SK-N-MC (cell line): ENCODE data around the gene MAGEL2.
"Not testable (repeated sequence)": the region's sequence is repeated elsewhere in the genome, so short reads cannot be mapped to it uniquely, and the experiment has no call there.

Source experiments
- DNase-seq: peaks from one replicate; pipeline ENCODE4 v3.0.0-alpha.2; 2011; ENCODE audit warnings: low read depth, low spot score
- H3K27ac ChIP-seq: fragments of 200-600 bp; sonication (generic); 2 replicates; pipeline ENCODE4 v1.5.1; 2016; ENCODE audit warnings: mixed run types
- H3K36me3 ChIP-seq: fragments of 200-600 bp; sonication (generic); 2 replicates; pipeline ENCODE4 v1.6.1; 2017; ENCODE audit warnings: antibody characterized with exemption, low read length, mixed read lengths; ENCODE audit not compliant: insufficient read depth
- H3K4me3 ChIP-seq: fragments of 200-600 bp; sonication (generic); 2 replicates; pipeline ENCODE4 v1.5.1; 2016
- H3K9ac ChIP-seq: fragments of 200-600 bp; sonication (generic); 2 replicates; pipeline ENCODE4 v1.8.0; 2017; ENCODE audit warnings: mixed run types, mixed read lengths; ENCODE audit not compliant: insufficient read length
- H3K9me3 ChIP-seq: fragments of 200-600 bp; sonication (generic); 2 replicates; pipeline ENCODE4 v1.6.1; 2017; ENCODE audit warnings: low read depth, mild to moderate bottlenecking, antibody characterized with exemption, low read length, moderate library complexity, mixed read lengths
- EZH2 ChIP-seq: fragments of 200-600 bp; sonication (generic); IDR thresholded peaks from one replicate; pipeline ENCODE4 v1.6.1; 2017; ENCODE audit warnings: antibody characterized with exemption
- FOXP2 ChIP-seq: optimal IDR thresholded peaks from 2 replicates; pipeline ENCODE3; 2011; ENCODE audit warnings: mild to moderate bottlenecking, moderate library complexity; ENCODE audit not compliant: insufficient read depth; ENCODE audit errors: extremely low read length, control extremely low read depth
- POLR2AphosphoS5 ChIP-seq: IDR thresholded peaks from 2 replicates; pipeline ENCODE4 v1.6.1; 2012; ENCODE audit warnings: mild to moderate bottlenecking, low read depth, low read length, borderline replicate concordance

The MAGEL2 gene

DNA sequence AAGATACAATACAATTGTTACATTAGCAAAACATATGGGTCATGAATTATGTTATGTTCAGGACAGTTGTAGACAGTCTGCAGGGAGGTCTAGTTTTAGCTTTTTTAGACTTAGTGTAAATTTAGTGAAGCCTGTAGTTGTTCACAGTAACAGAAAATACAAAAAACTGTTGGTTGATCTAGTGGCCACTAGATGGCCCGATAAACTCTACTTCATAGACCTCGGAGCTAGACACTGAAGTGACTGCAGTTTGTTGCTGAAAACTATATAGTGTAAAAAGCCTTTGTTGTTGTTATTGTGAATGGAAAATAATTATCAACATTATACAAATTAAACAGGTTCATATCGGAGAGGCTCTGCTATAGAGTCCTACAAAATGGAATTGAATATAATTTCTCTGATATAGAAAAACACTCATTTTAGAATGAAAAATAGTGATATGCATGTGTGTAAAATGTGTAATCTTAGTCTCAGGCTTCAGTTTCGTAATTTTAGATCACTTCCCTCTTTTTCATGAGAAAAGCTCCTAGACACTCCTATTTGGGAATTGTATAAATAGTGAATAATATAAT, 18.3 kb downstream of the MAGEL2 start:
- Histone ChIP-seq H3K36me3 (no peaks in the 10 kb centered on the region), H3K27ac (no peak overlapping the region), H3K9me3 (no peaks in the 10 kb centered on the region), H3K9ac (no peak overlapping the region), H3K4me3 (no peak overlapping the region)
- TF ChIP-seq FOXP2 (no peak), POLR2AphosphoS5 (no peak), EZH2 (no peak)
- no peak for DNase-seq

DNA sequence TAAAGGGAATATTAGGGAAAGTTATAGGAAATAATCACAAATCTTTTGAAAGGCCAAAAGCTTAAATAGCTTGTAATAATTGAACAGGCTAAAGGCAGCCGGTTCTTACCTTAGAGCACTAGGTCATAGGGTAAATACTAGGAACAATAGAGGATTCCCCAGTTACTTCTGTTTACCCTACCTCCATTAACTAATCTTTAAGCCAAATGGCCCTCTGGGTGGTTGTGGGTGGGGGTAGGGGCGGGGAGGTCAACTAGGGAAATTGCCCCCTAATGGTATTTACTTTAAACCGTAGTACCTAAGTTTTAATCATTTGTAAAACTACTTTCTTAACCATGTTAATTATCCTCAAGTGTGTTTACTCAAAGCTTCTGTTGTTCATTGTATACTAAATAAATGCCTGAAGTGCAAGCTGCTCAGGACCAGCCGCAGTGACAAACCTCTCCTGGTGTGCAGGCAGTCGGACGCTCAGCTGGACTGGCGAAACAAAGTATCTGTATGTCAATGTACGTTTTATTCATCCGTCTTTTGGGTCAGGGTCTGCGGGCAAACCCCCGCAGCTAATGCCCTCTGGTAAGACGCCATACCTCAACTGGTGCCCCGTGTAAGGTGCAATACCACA, 18.9 kb downstream of the MAGEL2 start:
- no peak for DNase-seq
- H3K36me3 ChIP-seq: no peaks in the 10 kb centered on the region

DNA sequence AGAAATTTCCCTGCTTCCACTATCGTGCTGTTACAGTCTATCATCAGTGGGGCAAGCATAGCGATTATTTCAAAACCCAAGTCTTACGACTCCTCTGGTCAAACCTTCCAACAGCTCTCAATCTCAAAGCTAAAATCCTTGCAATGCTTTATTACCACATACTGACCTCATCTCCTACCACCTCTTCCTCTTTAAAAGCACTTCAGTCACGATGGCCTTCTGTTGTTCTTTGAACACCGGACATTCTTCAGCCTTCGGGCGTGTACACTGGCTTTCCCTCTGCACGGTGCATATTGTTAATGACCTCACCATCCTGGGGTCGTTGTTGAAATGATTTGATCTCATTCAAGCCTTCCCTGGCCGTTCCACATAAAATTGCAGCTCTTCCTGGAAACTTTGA, 31.1 kb downstream of the MAGEL2 start:
- H3K4me3 ChIP-seq: no peak overlapping the region
- no peak for DNase-seq
- no peaks in the 10 kb centered on the region for H3K9me3 ChIP-seq
- no peak overlapping the region for H3K27ac ChIP-seq
- H3K9ac ChIP-seq: no peak overlapping the region
- TF ChIP-seq FOXP2 (no peak), POLR2AphosphoS5 (no peak), EZH2 (no peak)
- no peaks in the 10 kb centered on the region for H3K36me3 ChIP-seq

More for the DNA sequence above, 18.9 kb downstream of the MAGEL2 start:
- TF ChIP-seq POLR2AphosphoS5 (no peak), EZH2 (no peak), FOXP2 (no peak)
- no peak overlapping the region for H3K4me3 ChIP-seq
- no peak overlapping the region for H3K9ac ChIP-seq
- H3K9me3 ChIP-seq: no peaks in the 10 kb centered on the region
- H3K27ac ChIP-seq: no peak overlapping the region

DNA sequence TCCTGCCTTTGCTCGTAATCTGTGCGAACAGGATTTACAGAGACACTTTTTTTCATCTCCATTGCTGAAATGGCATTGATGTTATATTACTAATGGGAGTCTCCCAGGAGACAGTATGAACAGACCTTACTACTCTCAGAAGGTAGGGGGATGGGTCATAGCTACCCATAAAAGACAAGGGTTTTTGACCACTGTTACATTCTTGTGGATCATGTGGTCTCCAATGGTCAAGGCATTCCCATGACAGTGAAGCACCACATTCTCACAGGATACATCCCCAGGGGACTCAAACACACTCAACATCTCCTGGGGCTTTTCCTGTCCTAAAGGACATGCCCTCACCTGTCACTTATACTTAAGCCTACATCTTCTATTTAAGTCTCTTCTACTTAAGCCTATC, 41.4 kb downstream of the MAGEL2 start:
- H3K9me3 ChIP-seq: no peaks in the 10 kb centered on the region
- H3K27ac ChIP-seq: no peak overlapping the region
- H3K36me3 ChIP-seq: no peaks in the 10 kb centered on the region
- TF ChIP-seq EZH2 (no peak), POLR2AphosphoS5 (no peak), FOXP2 (no peak)
- H3K9ac ChIP-seq: no peak overlapping the region
- DNase-seq: no peak
- H3K4me3 ChIP-seq: no peak overlapping the region

GRCh38 chr15:23602124-23602523, 45.5 kb downstream of the MAGEL2 start:
- H3K9ac ChIP-seq: no peak overlapping the region
- H3K36me3 ChIP-seq: no peaks in the 10 kb centered on the region
- DNase-seq: no peak
- H3K9me3 ChIP-seq: no peaks in the 10 kb centered on the region
- H3K4me3 ChIP-seq: no peak overlapping the region
- no peak for TF ChIP-seq POLR2AphosphoS5
- TF ChIP-seq FOXP2: no peak
- TF ChIP-seq EZH2: no peak
- H3K27ac ChIP-seq: no peak overlapping the region

- Histone ChIP-seq H3K9me3 (no peaks in the 10 kb centered on the region), H3K36me3 (no peaks in the 10 kb centered on the region), H3K27ac (no peak overlapping the region), H3K4me3 (no peak overlapping the region), H3K9ac (no peak overlapping the region)
- no peak for DNase-seq
- TF ChIP-seq FOXP2 (no peak), POLR2AphosphoS5 (no peak), EZH2 (no peak)
Observed at GRCh38 chr15:23599053-23599452, 48.6 kb downstream of the MAGEL2 start.

DNA sequence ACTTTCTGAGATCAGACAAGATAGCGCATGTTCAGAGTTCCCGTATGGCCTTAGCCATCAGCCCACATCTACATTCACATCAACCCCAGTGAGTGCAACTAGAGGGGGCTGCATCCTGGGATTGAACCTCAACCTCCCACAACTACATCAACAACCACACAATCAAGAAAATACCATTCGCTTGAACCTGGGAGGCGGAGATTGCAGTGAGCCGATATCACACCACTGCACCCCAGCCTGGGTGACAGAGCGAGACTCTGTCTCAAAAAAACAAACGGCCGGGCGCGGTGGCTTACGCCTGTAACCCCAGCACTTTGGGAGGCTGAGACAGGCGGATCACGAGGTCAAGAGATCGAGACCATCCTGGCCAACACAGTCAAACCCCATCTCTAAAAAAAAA, 50.4 kb downstream of the MAGEL2 start:
- not testable (repeated sequence) for H3K36me3 ChIP-seq, H3K9ac ChIP-seq, H3K9me3 ChIP-seq, H3K27ac ChIP-seq, DNase-seq, H3K4me3 ChIP-seq

DNA sequence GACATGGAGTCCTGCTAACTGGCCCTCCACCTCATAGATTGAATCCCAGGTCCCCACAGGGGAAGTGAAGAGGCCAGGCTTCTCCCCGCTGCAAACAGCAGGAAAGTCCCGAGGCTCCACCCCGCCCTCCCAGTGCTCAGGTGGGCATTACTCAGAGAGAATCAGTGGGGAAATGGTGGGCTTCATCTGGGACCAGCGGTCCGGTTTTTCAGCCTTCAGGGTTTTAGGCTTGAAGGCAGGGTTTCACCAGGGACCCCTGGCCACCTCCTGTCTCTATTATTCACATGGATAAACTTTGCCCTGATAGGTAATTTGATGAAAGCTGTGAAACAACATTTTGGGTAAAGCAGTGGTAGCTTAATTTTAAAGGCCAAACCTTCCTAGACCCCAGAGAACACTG, 50.9 kb downstream of the MAGEL2 start:
- H3K9me3 ChIP-seq: no peaks in the 10 kb centered on the region
- no peak overlapping the region for H3K27ac ChIP-seq
- DNase-seq: no peak
- no peak overlapping the region for H3K4me3 ChIP-seq
- no peak overlapping the region for H3K9ac ChIP-seq
- TF ChIP-seq EZH2 (no peak), FOXP2 (no peak), POLR2AphosphoS5 (no peak)
- H3K36me3 ChIP-seq: no peaks in the 10 kb centered on the region

DNA sequence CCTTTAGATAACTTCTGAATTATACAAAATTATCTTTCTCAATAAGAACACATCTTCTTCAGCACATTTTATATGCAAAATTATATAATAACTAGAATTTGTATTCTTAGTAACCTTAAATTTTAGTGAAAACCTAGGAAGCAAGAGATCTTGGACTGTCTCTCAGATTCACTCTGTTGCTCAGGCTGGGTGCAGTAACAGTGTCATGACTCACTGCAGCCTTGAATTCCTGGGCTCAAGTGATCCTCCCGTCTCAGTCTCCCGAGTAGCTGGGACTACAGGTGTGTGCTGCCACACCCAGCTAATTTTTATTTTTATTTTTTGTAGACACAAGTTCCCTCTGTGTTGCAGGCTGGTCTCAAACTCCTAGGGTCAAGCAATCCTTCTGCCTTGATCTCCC, 52.3 kb downstream of the MAGEL2 start:
- no peak overlapping the region for H3K4me3 ChIP-seq
- no peak overlapping the region for H3K9ac ChIP-seq
- H3K9me3 ChIP-seq: no peaks in the 10 kb centered on the region
- DNase-seq: no peak
- TF ChIP-seq EZH2 (no peak), FOXP2 (no peak), POLR2AphosphoS5 (no peak)
- no peaks in the 10 kb centered on the region for H3K36me3 ChIP-seq
- H3K27ac ChIP-seq: no peak overlapping the region
